ENCODE data around the gene MATN1.

MATN1 gene

DNA sequence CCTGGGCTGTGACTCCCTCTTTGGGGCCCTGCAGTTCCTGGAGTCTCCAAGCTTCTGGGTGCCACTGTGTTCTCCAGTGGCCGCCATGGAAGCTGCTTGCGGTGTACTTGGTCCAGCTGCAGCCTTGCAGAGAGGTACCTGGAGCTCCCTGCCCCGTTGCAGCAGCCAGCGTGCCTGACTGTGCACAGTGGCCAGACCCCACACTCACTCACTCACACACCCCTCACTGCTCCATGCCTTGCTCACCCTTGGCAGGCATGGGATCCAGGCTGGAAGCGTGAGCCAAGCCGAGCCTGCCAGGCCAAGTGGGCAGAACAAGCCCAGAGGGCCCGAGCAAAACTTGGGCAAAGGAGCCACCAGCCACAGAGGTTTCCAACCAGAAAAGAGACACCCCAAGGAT is 43.0 kb downstream of the MATN1 start:
- Histone ChIP-seq H3K9me3 (ENCODE audit: control insufficient read depth, insufficient read depth, low read length) (peaks cover 13% of the 10 kb centered on the region; the same call in 1 of the 2 replicates), H3F3A (ENCODE audit: control insufficient read depth, insufficient read depth) (no peaks in the 10 kb centered on the region), H3K79me2 (ENCODE audit: control insufficient read depth, low read length) (no peaks in the 10 kb centered on the region), H3K4me1 (ENCODE audit: control insufficient read depth, low read length) (no peaks in the 10 kb centered on the region), H3K27ac (ENCODE audit: low read depth, low read length) (no peak overlapping the region), H4K20me1 (ENCODE audit: control insufficient read depth, insufficient read depth, low read depth, low read length) (no peaks in the 10 kb centered on the region), H3K36me3 (ENCODE audit: control insufficient read depth, low read length) (no peaks in the 10 kb centered on the region), H3K4me3 (ENCODE audit: low read length) (no peak overlapping the region), H3K4me2 (ENCODE audit: low read length) (no peak overlapping the region), H3K9me2 (replicated peaks; ENCODE audit: control insufficient read depth, low read length) (no peaks in the 10 kb centered on the region), H3K27me3 (ENCODE audit: control insufficient read depth, low read length) (peaks cover 10% of the 10 kb centered on the region; the same call in 1 of the 2 replicates)
- no peak for TF ChIP-seq EZH2phosphoT487 (IDR thresholded peaks at IDR 0.05; ENCODE audit: borderline replicate concordance, low read length)
- TF ChIP-seq, protein P1, sequence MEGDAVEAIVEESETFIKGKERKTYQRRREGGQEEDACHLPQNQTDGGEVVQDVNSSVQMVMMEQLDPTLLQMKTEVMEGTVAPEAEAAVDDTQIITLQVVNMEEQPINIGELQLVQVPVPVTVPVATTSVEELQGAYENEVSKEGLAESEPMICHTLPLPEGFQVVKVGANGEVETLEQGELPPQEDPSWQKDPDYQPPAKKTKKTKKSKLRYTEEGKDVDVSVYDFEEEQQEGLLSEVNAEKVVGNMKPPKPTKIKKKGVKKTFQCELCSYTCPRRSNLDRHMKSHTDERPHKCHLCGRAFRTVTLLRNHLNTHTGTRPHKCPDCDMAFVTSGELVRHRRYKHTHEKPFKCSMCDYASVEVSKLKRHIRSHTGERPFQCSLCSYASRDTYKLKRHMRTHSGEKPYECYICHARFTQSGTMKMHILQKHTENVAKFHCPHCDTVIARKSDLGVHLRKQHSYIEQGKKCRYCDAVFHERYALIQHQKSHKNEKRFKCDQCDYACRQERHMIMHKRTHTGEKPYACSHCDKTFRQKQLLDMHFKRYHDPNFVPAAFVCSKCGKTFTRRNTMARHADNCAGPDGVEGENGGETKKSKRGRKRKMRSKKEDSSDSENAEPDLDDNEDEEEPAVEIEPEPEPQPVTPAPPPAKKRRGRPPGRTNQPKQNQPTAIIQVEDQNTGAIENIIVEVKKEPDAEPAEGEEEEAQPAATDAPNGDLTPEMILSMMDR (IDR thresholded peaks at IDR 0.05; ENCODE audit: low read depth, low read length, poor library complexity, severe bottlenecking) = no peak

DNA sequence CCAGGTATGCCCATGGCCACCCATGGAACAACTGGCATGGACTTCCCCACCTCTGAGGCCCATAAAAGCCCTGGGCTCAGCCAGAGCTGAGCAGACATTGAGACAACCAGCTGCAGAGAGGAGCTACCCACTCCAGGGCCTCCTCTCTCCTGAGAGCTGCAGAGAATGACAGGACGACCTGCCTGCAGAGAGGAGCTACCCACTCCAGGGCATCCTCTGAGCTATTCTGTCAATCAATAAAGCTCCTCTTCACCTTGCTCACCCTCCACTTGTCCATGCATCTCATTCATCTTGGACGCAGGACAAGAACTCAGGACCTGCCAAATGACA is 43.4 kb downstream of the MATN1 start:
- Histone ChIP-seq H3K4me1 (ENCODE audit: control insufficient read depth, low read length) (no peaks in the 10 kb centered on the region), H3K27ac (ENCODE audit: low read depth, low read length) (no peak overlapping the region), H3K79me2 (ENCODE audit: control insufficient read depth, low read length) (no peaks in the 10 kb centered on the region), H3K9me3 (ENCODE audit: control insufficient read depth, insufficient read depth, low read length) (peaks cover 13% of the 10 kb centered on the region; the same call in 1 of the 2 replicates), H3K4me3 (ENCODE audit: low read length) (no peak overlapping the region), H3K36me3 (ENCODE audit: control insufficient read depth, low read length) (no peaks in the 10 kb centered on the region), H3K27me3 (ENCODE audit: control insufficient read depth, low read length) (peaks cover 10% of the 10 kb centered on the region; the same call in 1 of the 2 replicates), H3K4me2 (ENCODE audit: low read length) (no peak overlapping the region), H4K20me1 (ENCODE audit: control insufficient read depth, insufficient read depth, low read depth, low read length) (no peaks in the 10 kb centered on the region), H3K9me2 (replicated peaks; ENCODE audit: control insufficient read depth, low read length) (no peaks in the 10 kb centered on the region), H3F3A (ENCODE audit: control insufficient read depth, insufficient read depth) (no peaks in the 10 kb centered on the region)
- TF ChIP-seq EZH2phosphoT487 (IDR thresholded peaks at IDR 0.05; ENCODE audit: borderline replicate concordance, low read length) = no peak
- TF ChIP-seq, protein P1 (IDR thresholded peaks at IDR 0.05; ENCODE audit: low read depth, low read length, poor library complexity, severe bottlenecking) = no peak

DNA sequence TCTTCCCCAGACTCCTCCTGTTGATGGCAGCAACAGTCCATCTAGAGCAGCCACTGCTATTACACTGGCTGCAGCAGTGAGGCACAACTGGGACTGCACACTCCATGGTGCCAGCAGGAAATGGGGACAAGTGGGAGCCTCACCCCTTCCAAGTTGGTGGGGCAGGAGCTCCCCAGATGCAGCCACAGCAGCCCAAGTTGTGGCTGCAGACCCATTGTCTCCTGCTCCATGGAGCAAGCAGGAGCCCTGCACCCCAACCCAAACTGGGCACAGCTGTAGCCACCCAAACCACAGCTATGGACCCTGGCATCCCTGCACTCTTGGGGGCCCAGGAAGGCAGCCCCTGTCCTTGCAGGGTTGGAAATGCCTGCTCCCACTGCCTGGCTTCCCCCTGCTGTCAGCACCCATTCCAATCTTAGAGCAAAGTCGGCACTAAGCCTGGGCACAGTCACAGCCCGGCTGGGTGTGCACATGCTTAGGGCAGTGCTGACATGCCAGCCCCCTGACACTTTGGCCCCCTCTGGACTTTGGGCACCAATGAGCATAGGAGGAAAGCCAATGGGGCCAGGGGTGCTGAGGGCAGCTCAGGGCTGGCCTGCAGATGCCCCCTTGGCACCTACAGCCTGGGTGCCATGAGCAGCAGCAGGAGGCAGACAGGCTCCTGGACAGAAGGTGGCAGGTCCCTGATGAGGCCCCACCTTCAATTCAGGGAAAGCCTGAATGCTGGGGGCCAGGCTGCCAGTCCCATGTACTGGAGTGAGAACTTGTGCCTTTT is 44.0 kb downstream of the MATN1 start:
- Histone ChIP-seq H3K9me2 (replicated peaks; ENCODE audit: control insufficient read depth, low read length) (no peaks in the 10 kb centered on the region), H3K4me1 (ENCODE audit: control insufficient read depth, low read length) (no peaks in the 10 kb centered on the region), H3K36me3 (ENCODE audit: control insufficient read depth, low read length) (no peaks in the 10 kb centered on the region), H3K4me2 (ENCODE audit: low read length) (no peak overlapping the region), H3K79me2 (ENCODE audit: control insufficient read depth, low read length) (no peaks in the 10 kb centered on the region), H3F3A (ENCODE audit: control insufficient read depth, insufficient read depth) (no peaks in the 10 kb centered on the region), H3K27me3 (ENCODE audit: control insufficient read depth, low read length) (peaks cover 10% of the 10 kb centered on the region; the same call in 1 of the 2 replicates), H4K20me1 (ENCODE audit: control insufficient read depth, insufficient read depth, low read depth, low read length) (no peaks in the 10 kb centered on the region), H3K9me3 (ENCODE audit: control insufficient read depth, insufficient read depth, low read length) (peaks cover 13% of the 10 kb centered on the region; the same call in 1 of the 2 replicates), H3K4me3 (ENCODE audit: low read length) (no peak overlapping the region), H3K27ac (ENCODE audit: low read depth, low read length) (no peak overlapping the region)
- TF ChIP-seq, protein P1 (IDR thresholded peaks at IDR 0.05; ENCODE audit: low read depth, low read length, poor library complexity, severe bottlenecking) = no peak
- no peak for TF ChIP-seq EZH2phosphoT487 (IDR thresholded peaks at IDR 0.05; ENCODE audit: borderline replicate concordance, low read length)
